A673 (cell line): Measurements from ENCODE around the gene STIP1.
"Not testable (repeated sequence)": the region's sequence is repeated elsewhere in the genome, so short reads cannot be mapped to it uniquely, and the experiment has no call there.

ENCODE experiments used
- EZH2 ChIP-seq: fragments of 200-600 bp; sonication (generic); IDR thresholded peaks from 2 replicates; pipeline ENCODE4 v1.6.1; 2017; ENCODE audit warnings: borderline replicate concordance, low read depth, mild to moderate bottlenecking, mixed read lengths, antibody characterized with exemption, low read length; ENCODE audit not compliant: poor library complexity, severe bottlenecking
- TF ChIP-seq, protein P1 (sequence below): fragments of 300-800, 200-600 bp; sonication (generic); conservative IDR thresholded peaks from 2 replicates; pipeline ENCODE4 v1.5.1; 2017; ENCODE audit warnings: low read depth, mild to moderate bottlenecking, antibody characterized with exemption, low read length, moderate library complexity, mixed read lengths

DNA sequence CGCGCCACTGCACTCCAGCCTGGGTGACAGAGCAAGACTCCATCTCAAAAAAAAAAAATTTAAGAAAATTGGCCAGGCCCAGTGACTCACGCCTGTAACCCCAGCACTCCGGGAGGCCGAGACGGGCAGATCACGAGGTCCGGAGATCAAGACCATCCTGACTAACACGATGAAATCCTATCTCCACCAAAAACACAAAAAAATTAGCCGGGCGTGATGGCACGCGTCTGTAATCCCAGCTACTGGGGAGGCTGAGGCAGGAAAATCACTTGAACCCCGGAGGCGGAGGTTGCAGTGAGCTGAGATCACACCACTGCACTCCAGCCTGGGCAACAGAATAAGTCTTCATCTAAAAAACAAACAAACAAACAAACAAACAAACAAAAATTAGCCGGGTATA is 23.2 kb upstream of the STIP1 start:
- TF ChIP-seq EZH2 = not testable (repeated sequence)
- TF ChIP-seq, protein P1, sequence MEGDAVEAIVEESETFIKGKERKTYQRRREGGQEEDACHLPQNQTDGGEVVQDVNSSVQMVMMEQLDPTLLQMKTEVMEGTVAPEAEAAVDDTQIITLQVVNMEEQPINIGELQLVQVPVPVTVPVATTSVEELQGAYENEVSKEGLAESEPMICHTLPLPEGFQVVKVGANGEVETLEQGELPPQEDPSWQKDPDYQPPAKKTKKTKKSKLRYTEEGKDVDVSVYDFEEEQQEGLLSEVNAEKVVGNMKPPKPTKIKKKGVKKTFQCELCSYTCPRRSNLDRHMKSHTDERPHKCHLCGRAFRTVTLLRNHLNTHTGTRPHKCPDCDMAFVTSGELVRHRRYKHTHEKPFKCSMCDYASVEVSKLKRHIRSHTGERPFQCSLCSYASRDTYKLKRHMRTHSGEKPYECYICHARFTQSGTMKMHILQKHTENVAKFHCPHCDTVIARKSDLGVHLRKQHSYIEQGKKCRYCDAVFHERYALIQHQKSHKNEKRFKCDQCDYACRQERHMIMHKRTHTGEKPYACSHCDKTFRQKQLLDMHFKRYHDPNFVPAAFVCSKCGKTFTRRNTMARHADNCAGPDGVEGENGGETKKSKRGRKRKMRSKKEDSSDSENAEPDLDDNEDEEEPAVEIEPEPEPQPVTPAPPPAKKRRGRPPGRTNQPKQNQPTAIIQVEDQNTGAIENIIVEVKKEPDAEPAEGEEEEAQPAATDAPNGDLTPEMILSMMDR = not testable (repeated sequence)
